ENCODE results near the gene PROM1. TPM values are rescaled to one million over a fixed set of nuclear protein-coding genes. Genes with fewer than 3 reads are reported as not detected.

The PROM1 gene
- total RNA-seq, 2 experiments from 2014 or later = not detected

- Histone ChIP-seq H3K27me3 (ENCODE audit: control insufficient read depth in 1 of 2, insufficient read depth in 2 of 2, low read length in 2 of 2) (peaks cover 0 to 5% of the 10 kb centered on the region in 2 experiments), H3K4me1 (ENCODE audit: insufficient read depth, low read length) (no peaks in the 10 kb centered on the region), H3K4me3 (ENCODE audit: low read length) (no peak overlapping the region), H3K9me3 (ENCODE audit: control insufficient read depth in 1 of 2, insufficient read depth in 1 of 2, low read length in 2 of 2) (no peaks in the 10 kb centered on the region), H3K36me3 (ENCODE audit: insufficient read depth, low read length) (no peaks in the 10 kb centered on the region), H3K27ac (ENCODE audit: low read depth in 1 of 2, low read length in 2 of 2) (no peak overlapping the region)
- H3K4me3 Mint-ChIP-seq = no peak overlapping the region
- intact Hi-C loops (cut with DNase I, micrococcal nuclease) = no loop called here
- CTCF ChIA-PET = no interaction called here
- peaks cover 21% of the 10 kb centered on the region for H3K27me3 Mint-ChIP-seq
- ATAC-seq (ENCODE audit: poor library complexity) (no peak), DNase-seq (no peak)
- no peak overlapping the region for H3K27ac Mint-ChIP-seq
- TF ChIP-seq, protein P1, sequence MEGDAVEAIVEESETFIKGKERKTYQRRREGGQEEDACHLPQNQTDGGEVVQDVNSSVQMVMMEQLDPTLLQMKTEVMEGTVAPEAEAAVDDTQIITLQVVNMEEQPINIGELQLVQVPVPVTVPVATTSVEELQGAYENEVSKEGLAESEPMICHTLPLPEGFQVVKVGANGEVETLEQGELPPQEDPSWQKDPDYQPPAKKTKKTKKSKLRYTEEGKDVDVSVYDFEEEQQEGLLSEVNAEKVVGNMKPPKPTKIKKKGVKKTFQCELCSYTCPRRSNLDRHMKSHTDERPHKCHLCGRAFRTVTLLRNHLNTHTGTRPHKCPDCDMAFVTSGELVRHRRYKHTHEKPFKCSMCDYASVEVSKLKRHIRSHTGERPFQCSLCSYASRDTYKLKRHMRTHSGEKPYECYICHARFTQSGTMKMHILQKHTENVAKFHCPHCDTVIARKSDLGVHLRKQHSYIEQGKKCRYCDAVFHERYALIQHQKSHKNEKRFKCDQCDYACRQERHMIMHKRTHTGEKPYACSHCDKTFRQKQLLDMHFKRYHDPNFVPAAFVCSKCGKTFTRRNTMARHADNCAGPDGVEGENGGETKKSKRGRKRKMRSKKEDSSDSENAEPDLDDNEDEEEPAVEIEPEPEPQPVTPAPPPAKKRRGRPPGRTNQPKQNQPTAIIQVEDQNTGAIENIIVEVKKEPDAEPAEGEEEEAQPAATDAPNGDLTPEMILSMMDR (IDR thresholded peaks at IDR 0.05) = no peak
- H3K36me3 Mint-ChIP-seq (ENCODE audit: low read depth) = no peaks in the 10 kb centered on the region
- no peaks in the 10 kb centered on the region for H3K9me3 Mint-ChIP-seq
- POLR2A ChIA-PET = no interaction called here
- no peaks in the 10 kb centered on the region for H3K4me1 Mint-ChIP-seq (ENCODE audit: low read depth)
Measured at GRCh38 chr4:16070203-16070602, 13.6 kb downstream of the PROM1 start.

- CTCF ChIA-PET = no interaction called here
- no peak overlapping the region for H3K4me3 ChIP-seq (ENCODE audit: low read length)
- H3K27me3 ChIP-seq (ENCODE audit: control insufficient read depth in 1 of 2, insufficient read depth in 2 of 2, low read length in 2 of 2) = no peaks in the 10 kb centered on the region
- POLR2A ChIA-PET = no interaction called here
- Mint-ChIP-seq H3K36me3 (ENCODE audit: low read depth) (no peaks in the 10 kb centered on the region), H3K4me1 (ENCODE audit: low read depth) (peaks cover 5% of the 10 kb centered on the region), H3K4me3 (no peak overlapping the region), H3K9me3 (no peaks in the 10 kb centered on the region), H3K27me3 (peaks cover 7% of the 10 kb centered on the region), H3K27ac (no peak overlapping the region)
- H3K27ac ChIP-seq (ENCODE audit: low read depth in 1 of 2, low read length in 2 of 2) = no peak overlapping the region
- no peaks in the 10 kb centered on the region for H3K36me3 ChIP-seq (ENCODE audit: insufficient read depth, low read length)
- no peak for DNase-seq
- H3K4me1 ChIP-seq (ENCODE audit: insufficient read depth, low read length) = no peaks in the 10 kb centered on the region
- no peak for ATAC-seq (ENCODE audit: poor library complexity)
- H3K9me3 ChIP-seq (ENCODE audit: control insufficient read depth in 1 of 2, insufficient read depth in 1 of 2, low read length in 2 of 2) = peaks cover 0 to 3% of the 10 kb centered on the region in 2 experiments
- intact Hi-C loops (cut with DNase I, micrococcal nuclease) = no loop called here
- TF ChIP-seq, protein P1 (IDR thresholded peaks at IDR 0.05) = no peak
Measured at GRCh38 chr4:16067515-16067914, 16.3 kb downstream of the PROM1 start.

GRCh38 chr4:16066586-16067128, 17.2 kb downstream of the PROM1 start:
- Histone ChIP-seq H3K27ac (ENCODE audit: low read depth in 1 of 2, low read length in 2 of 2) (no peak overlapping the region), H3K4me1 (ENCODE audit: insufficient read depth, low read length) (no peaks in the 10 kb centered on the region), H3K27me3 (ENCODE audit: control insufficient read depth in 1 of 2, insufficient read depth in 2 of 2, low read length in 2 of 2) (no peaks in the 10 kb centered on the region), H3K9me3 (ENCODE audit: control insufficient read depth in 1 of 2, insufficient read depth in 1 of 2, low read length in 2 of 2) (peaks cover 0 to 3% of the 10 kb centered on the region in 2 experiments), H3K4me3 (ENCODE audit: low read length) (no peak overlapping the region), H3K36me3 (ENCODE audit: insufficient read depth, low read length) (no peaks in the 10 kb centered on the region)
- TF ChIP-seq, protein P1 (IDR thresholded peaks at IDR 0.05) = no peak
- intact Hi-C loops (cut with DNase I, micrococcal nuclease) = no loop called here
- Mint-ChIP-seq H3K9me3 (no peaks in the 10 kb centered on the region), H3K4me3 (no peak overlapping the region), H3K36me3 (ENCODE audit: low read depth) (no peaks in the 10 kb centered on the region), H3K27ac (no peak overlapping the region), H3K27me3 (peaks cover 5% of the 10 kb centered on the region), H3K4me1 (ENCODE audit: low read depth) (peaks cover 6% of the 10 kb centered on the region)
- ChIA-PET POLR2A (no interaction called here), CTCF (no interaction called here)
- no peak for ATAC-seq (ENCODE audit: poor library complexity)
- DNase-seq = no peak
